Caco-2 (cell line): ENCODE results near the gene NCF2. TPM values are rescaled to one million over a fixed set of nuclear protein-coding genes. Genes with fewer than 3 reads are reported as not detected.

Experiments
- BruUV-seq: library from RNA; stranded (reverse); fragments of 400-500 nt; replicated peaks from 2 replicates; lab custom pipeline; 2021; lab: Mats Ljungman, UMichigan
- CTCF ChIA-PET: fragments of 300-600 bp; sonication (Branson Sonifier 250); formaldehyde crosslinking; loops from one replicate; lab custom pipeline; 2022; ENCODE audit warnings: antibody characterized with exemption; lab: Charles Lee
- POLR2A ChIA-PET: fragments of 300-600 bp; sonication (Branson Sonifier 250); formaldehyde crosslinking; loops from one replicate; lab custom pipeline; 2022; ENCODE audit warnings: antibody characterized with exemption; lab: Charles Lee
- DNase-seq, 2 experiments: peaks; one replicate each; pipeline versions ENCODE4 v3.0.0 to v3.0.0-alpha.2; 2020 to 2022
- H3K27me3 ChIP-seq: replicated peaks from 2 replicates; pipeline ENCODE4 v1.6.0; 2011; ENCODE audit warnings: low read length; ENCODE audit not compliant: control insufficient read depth, insufficient read depth
- H3K36me3 ChIP-seq: 2 replicates; pipeline ENCODE4 v1.5.1; 2011; ENCODE audit warnings: low read length; ENCODE audit not compliant: control insufficient read depth, insufficient read depth
- H3K4me1 ChIP-seq: fragments of 250-450 bp; sonication (Bioruptor Pico); 2 replicates; pipeline ENCODE4 v1.5.1; 2020; ENCODE audit warnings: mild to moderate bottlenecking
- H3K4me3 ChIP-seq: 2 replicates; pipeline ENCODE4 v1.5.1; 2011; ENCODE audit warnings: low read depth, mild to moderate bottlenecking, control low read depth, low read length
- H3K9me3 ChIP-seq: fragments of 250-450 bp; sonication (Bioruptor Pico); 2 replicates; pipeline ENCODE4 v1.5.1; 2020; ENCODE audit warnings: mild to moderate bottlenecking, moderate library complexity
- H3K27ac Mint-ChIP-seq: one replicate; pipeline ENCODE4 v1.8.0; 2022; ENCODE audit warnings: mixed read lengths; ENCODE audit not compliant: unreplicated experiment
- H3K27me3 Mint-ChIP-seq: one replicate; pipeline ENCODE4 v1.8.0; 2022; ENCODE audit warnings: mixed read lengths; ENCODE audit not compliant: insufficient read depth, unreplicated experiment
- H3K36me3 Mint-ChIP-seq: one replicate; pipeline ENCODE4 v1.8.0; 2022; ENCODE audit warnings: mild to moderate bottlenecking, mixed read lengths; ENCODE audit not compliant: insufficient read depth, unreplicated experiment
- H3K4me1 Mint-ChIP-seq: one replicate; pipeline ENCODE4 v1.8.0; 2022; ENCODE audit warnings: low read depth, mixed read lengths; ENCODE audit not compliant: unreplicated experiment
- H3K4me3 Mint-ChIP-seq: one replicate; pipeline ENCODE4 v1.8.0; 2022; ENCODE audit warnings: mild to moderate bottlenecking, moderate library complexity, mixed read lengths; ENCODE audit not compliant: unreplicated experiment
- H3K9me3 Mint-ChIP-seq: one replicate; pipeline ENCODE4 v1.8.0; 2022; ENCODE audit warnings: mixed read lengths; ENCODE audit not compliant: unreplicated experiment
- intact Hi-C: fragments of 100-400 bp; cut with micrococcal nuclease; formaldehyde crosslinking; loops from one replicate; pipeline ENCODE4 v1.10.0; 2022; ENCODE audit not compliant: unreplicated experiment
- total RNA-seq: library from RNA; stranded (reverse); gene quantifications from 2 replicates; pipeline ENCODE4 v1.2.3, GENCODE V29; 2022
- TF ChIP-seq, protein P1 (sequence below), 2 experiments: fragments of 200-600 bp in 1 of 2; IDR thresholded peaks; 1 replicate in 1 of 2; 2 replicates in 1 of 2; pipeline versions ENCODE4 v1.5.1 to v1.8.0; 2011 to 2022; ENCODE audit warnings: antibody characterized with exemption in 1 of 2, control low read depth in 1 of 2, inconsistent platforms in 1 of 2, low read depth in 1 of 2, low read length in 1 of 2, mild to moderate bottlenecking in 1 of 2, moderate library complexity in 1 of 2; ENCODE audit not compliant: insufficient read depth in 1 of 2, severe bottlenecking in 1 of 2, unreplicated experiment in 1 of 2

The NCF2 gene
- total RNA-seq, 1 experiment from 2014 or later = not detected

DNA sequence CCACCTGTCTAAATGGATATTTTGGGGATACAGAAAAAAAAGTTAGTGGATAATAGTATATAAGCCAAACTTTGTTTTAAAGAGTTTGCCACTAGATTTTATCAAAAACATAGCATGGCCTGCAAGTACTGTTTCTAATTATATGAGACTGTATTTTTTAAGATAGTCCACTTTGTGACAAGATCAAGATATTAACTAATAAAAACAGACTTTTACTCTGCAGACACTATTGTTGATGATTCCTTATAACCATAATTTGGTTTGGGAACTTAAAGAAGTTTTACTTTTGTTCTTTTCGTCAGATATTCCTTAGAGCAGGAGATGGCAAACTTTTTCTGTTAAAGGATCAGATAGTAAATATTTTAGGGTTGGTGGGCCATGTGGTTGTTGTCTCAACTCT, 81.6 kb downstream of the NCF2 start:
- BruUV-seq = no TSS peak
- TF ChIP-seq, protein P1, sequence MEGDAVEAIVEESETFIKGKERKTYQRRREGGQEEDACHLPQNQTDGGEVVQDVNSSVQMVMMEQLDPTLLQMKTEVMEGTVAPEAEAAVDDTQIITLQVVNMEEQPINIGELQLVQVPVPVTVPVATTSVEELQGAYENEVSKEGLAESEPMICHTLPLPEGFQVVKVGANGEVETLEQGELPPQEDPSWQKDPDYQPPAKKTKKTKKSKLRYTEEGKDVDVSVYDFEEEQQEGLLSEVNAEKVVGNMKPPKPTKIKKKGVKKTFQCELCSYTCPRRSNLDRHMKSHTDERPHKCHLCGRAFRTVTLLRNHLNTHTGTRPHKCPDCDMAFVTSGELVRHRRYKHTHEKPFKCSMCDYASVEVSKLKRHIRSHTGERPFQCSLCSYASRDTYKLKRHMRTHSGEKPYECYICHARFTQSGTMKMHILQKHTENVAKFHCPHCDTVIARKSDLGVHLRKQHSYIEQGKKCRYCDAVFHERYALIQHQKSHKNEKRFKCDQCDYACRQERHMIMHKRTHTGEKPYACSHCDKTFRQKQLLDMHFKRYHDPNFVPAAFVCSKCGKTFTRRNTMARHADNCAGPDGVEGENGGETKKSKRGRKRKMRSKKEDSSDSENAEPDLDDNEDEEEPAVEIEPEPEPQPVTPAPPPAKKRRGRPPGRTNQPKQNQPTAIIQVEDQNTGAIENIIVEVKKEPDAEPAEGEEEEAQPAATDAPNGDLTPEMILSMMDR (IDR thresholded peaks at IDR 0.05; ENCODE audit: insufficient read depth in 1 of 2, low read depth in 1 of 2, low read length in 1 of 2, severe bottlenecking in 1 of 2, unreplicated experiment in 1 of 2) = no peak
- H3K4me1 ChIP-seq = 0 out of 2 replicates have a peak, but pooled peaks cover 3% of the 10 kb centered on the region
- Mint-ChIP-seq H3K4me3 (no peak overlapping the region), H3K4me1 (peaks cover 12% of the 10 kb centered on the region), H3K27me3 (no peaks in the 10 kb centered on the region), H3K36me3 (no peaks in the 10 kb centered on the region), H3K27ac (no peak overlapping the region), H3K9me3 (no peaks in the 10 kb centered on the region)
- H3K9me3 ChIP-seq = no peaks in the 10 kb centered on the region
- ChIA-PET CTCF (no interaction called here), POLR2A (interaction anchor here (0.6 kb wide), 1 partner anchor 38 kb away, joined by 6 read pairs; no protein-coding TSS in a partner anchor)
- no peaks in the 10 kb centered on the region for H3K27me3 ChIP-seq
- H3K36me3 ChIP-seq = no peaks in the 10 kb centered on the region
- DNase-seq = no peak
- H3K4me3 ChIP-seq = no peak overlapping the region
- intact Hi-C loops = no loop called here

- Histone ChIP-seq H3K4me1 (0 out of 2 replicates have a peak, but pooled peaks cover 3% of the 10 kb centered on the region), H3K4me3 (no peak overlapping the region), H3K36me3 (no peaks in the 10 kb centered on the region), H3K27me3 (no peaks in the 10 kb centered on the region), H3K9me3 (no peaks in the 10 kb centered on the region)
- no peaks in the 10 kb centered on the region for H3K9me3 Mint-ChIP-seq
- no peak overlapping the region for H3K27ac Mint-ChIP-seq
- no peak for DNase-seq
- ChIA-PET CTCF (no interaction called here), POLR2A (no interaction called here)
- no peaks in the 10 kb centered on the region for H3K27me3 Mint-ChIP-seq
- TF ChIP-seq, protein P1 (IDR thresholded peaks at IDR 0.05; ENCODE audit: insufficient read depth in 1 of 2, low read depth in 1 of 2, low read length in 1 of 2, severe bottlenecking in 1 of 2, unreplicated experiment in 1 of 2) = no peak
- intact Hi-C loops = no loop called here
- H3K4me1 Mint-ChIP-seq = peaks cover 6% of the 10 kb centered on the region
- H3K4me3 Mint-ChIP-seq = no peak overlapping the region
- no TSS peak for BruUV-seq
- H3K36me3 Mint-ChIP-seq = no peaks in the 10 kb centered on the region
Observed at GRCh38 chr1:183506561-183506960, 83.7 kb downstream of the NCF2 start.

Other genes with a start within 250 kb of the NCF2 start
- 16.4 and 20.1 TPM in 2 replicates for gene NMNAT2, start 172.1 kb downstream of the NCF2 start, total RNA-seq
- gene SMG7, start 118.0 kb downstream of the NCF2 start, total RNA-seq = 57.8 and 60.2 TPM in 2 replicates
- 123 and 135 TPM in 2 replicates for gene ARPC5, start 45.3 kb upstream of the NCF2 start, total RNA-seq
- gene APOBEC4, start 62.9 kb upstream of the NCF2 start, total RNA-seq = not detected in 2 replicates
- 33.8 and 34.5 TPM in 2 replicates for gene RGL1, start 214.7 kb upstream of the NCF2 start, total RNA-seq